Fibroblast of skin of abdomen (primary cell): ENCODE data around the gene NADK2.
"Not testable (repeated sequence)": the region's sequence is repeated elsewhere in the genome, so short reads cannot be mapped to it uniquely, and the experiment has no call there.

Source experiments
- DNase-seq: peaks from one replicate; pipeline ENCODE4 v3.0.0-alpha.2; 2013

The NADK2 gene

GRCh38 chr5:36206913-36207312 lies 34.8 kb downstream of the NADK2 start:
- DNase-seq = no peak

GRCh38 chr5:36205329-36205728 lies 36.4 kb downstream of the NADK2 start:
- no peak for DNase-seq

GRCh38 chr5:36202521-36202961 lies 39.2 kb downstream of the NADK2 start:
- peak; percentile 23 for DNase-seq

GRCh38 chr5:36200513-36200912 lies 41.2 kb downstream of the NADK2 start:
- peak; percentile 17 for DNase-seq

GRCh38 chr5:36199620-36200019 lies 42.1 kb downstream of the NADK2 start:
- DNase-seq = peak; percentile 33

- DNase-seq = not testable (repeated sequence)
Observed at GRCh38 chr5:36198783-36199182, 42.9 kb downstream of the NADK2 start.

GRCh38 chr5:36198281-36198680 lies 43.4 kb downstream of the NADK2 start:
- DNase-seq = peak; percentile 13

GRCh38 chr5:36193746-36194145 lies 48.0 kb downstream of the NADK2 start:
- DNase-seq = no peak

- not testable (repeated sequence) for DNase-seq
Observed at GRCh38 chr5:36184408-36184807, 57.3 kb downstream of the NADK2 start.

- DNase-seq = no peak
Observed at GRCh38 chr5:36181774-36182173, 60.0 kb downstream of the NADK2 start.

- DNase-seq = no peak
Observed at GRCh38 chr5:36180556-36181350, 61.0 kb downstream of the NADK2 start.

- DNase-seq = no peak
Observed at GRCh38 chr5:36179950-36180349, 61.8 kb downstream of the NADK2 start.

- no peak for DNase-seq
Observed at GRCh38 chr5:36178524-36178890, 63.2 kb downstream of the NADK2 start.

- DNase-seq = peak; percentile 40
Observed at GRCh38 chr5:36177715-36178523, 63.8 kb downstream of the NADK2 start.

GRCh38 chr5:36177154-36177553 lies 64.6 kb downstream of the NADK2 start:
- no peak for DNase-seq

GRCh38 chr5:36175043-36175442 lies 66.7 kb downstream of the NADK2 start:
- no peak for DNase-seq

GRCh38 chr5:36174119-36174518 lies 67.6 kb downstream of the NADK2 start:
- no peak for DNase-seq

GRCh38 chr5:36173426-36173825 lies 68.3 kb downstream of the NADK2 start:
- no peak for DNase-seq

- DNase-seq = no peak
Observed at GRCh38 chr5:36172599-36172998, 69.1 kb downstream of the NADK2 start.

GRCh38 chr5:36170832-36171424 lies 70.8 kb downstream of the NADK2 start:
- no peak for DNase-seq

- no peak for DNase-seq
Observed at GRCh38 chr5:36168737-36169136, 73.0 kb downstream of the NADK2 start.

GRCh38 chr5:36164461-36164860 lies 77.3 kb downstream of the NADK2 start:
- DNase-seq = no peak

- no peak for DNase-seq
Observed at GRCh38 chr5:36162810-36163486, 78.8 kb downstream of the NADK2 start.
